ENCODE data around the gene TMEM247. TPM values are rescaled to one million over a fixed set of nuclear protein-coding genes. Genes with fewer than 3 reads are reported as not detected.
A peak's percentile ranks its signal among the peaks of the same experiment; 100 is the strongest.
"Not testable (repeated sequence)": the region's sequence is repeated elsewhere in the genome, so short reads cannot be mapped to it uniquely, and the experiment has no call there.

TMEM247 gene
- total RNA-seq, 1 donor from 2014 or later = not detected

DNA sequence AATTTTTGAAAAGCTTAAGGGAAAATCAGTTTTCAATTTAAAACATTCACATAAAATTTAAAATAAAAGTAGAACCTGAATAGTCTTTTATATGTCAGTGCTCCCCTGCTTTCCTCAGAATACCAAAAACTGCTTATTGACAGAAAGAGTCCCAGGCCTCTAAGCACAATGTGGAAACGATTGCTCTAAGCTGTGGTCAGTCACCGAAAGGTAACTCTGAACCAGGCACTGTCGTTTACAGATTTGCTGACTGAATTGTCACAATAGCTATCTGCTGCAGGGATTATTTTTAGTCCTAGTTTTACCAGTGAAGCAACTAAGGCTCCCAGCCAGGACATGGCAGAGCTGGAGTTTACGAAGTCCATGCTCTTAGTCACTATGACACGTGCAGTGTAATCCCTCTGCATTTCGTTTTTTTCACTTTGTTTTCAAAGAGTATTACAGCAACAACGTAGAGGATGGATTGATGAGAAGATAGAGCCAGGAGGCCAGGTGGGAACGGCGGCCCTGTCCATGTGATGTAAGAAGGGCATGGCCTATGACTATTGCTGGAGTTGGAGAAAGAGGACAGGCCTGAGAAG, 28.1 kb upstream of the TMEM247 start:
- intact Hi-C loops (cut with DNase I) = no loop called here
- no peak for ATAC-seq
- DNase-seq (ENCODE audit: low spot score) = no peak

DNA sequence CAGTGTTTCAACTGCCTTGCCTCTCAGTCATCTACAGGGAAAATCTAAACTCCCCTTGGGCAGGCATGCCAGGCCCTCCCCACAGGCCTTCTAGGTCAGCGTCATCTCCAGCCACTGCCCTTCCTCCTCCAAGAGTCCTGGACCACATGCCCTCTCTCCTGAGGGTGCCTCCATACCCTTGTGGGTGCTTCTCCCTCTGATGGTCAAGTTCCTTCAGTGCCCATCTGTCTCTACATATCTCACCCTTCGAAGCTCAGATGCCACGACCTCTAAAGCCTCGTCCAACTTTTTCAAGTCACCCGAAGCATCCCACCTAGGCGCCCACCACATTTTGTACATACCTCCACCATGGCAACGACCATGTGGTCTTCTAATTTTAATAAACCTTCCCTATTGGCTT, 22.6 kb upstream of the TMEM247 start:
- intact Hi-C loops (cut with DNase I) = no loop called here
- DNase-seq (ENCODE audit: low spot score) = no peak
- ATAC-seq = no peak

DNA sequence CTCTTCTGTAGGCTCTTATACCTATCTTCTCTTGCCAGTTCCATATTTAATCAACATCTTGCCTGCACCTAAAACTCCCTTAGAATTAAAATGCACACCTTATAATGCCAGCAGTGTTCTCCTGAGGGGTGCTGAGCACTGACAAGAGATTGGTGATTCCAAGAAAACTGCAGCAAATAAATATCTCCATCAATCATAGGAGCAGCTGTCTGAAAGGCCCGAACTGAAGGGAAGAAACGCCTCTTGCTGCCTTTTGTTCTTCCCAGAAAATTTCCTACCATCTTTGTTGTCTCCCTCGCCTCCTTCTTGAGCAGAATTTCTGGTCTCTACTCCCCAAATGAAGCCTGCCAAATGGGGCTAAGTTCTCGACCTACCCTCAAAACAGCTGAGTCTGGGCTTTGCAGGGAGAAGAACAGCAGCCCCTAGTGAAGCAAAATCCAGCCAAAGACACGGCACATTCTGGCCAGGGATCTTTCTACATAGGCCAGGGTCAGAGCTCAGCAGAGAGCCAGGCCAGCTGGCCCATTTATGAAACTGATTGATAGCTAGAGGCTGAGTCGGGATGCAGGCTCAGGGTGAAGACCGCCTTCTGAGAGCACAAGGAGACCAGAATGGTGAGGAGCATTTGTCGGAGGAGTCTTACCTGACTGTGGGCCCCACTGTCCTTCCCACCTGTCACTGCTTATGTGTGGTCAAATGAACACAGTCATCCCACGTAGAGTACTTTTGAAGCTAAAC, 20.4 kb upstream of the TMEM247 start:
- ATAC-seq (no peak), DNase-seq (ENCODE audit: low spot score) (no peak)
- intact Hi-C loops (cut with DNase I) = no loop called here

DNA sequence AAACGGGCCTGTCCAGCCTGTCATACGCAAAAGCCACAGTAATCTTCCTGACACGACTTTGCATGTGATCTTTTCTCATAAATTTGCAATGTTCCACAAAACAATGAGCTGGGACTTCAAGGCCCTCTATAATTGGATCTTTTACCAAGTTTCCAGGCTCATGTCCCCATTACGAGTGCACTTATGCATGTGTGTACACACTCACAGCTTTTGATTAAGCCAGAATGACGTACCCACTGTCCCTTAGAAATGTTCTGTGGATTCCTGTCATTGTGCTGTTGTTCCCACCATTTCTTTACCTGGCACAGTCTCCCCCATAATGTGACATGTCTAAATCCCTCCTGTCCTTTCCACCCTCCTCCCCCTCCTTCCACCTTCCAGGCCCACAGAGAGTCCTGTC, 19.7 kb upstream of the TMEM247 start:
- ATAC-seq (no peak), DNase-seq (ENCODE audit: low spot score) (no peak)
- intact Hi-C loops (cut with DNase I) = no loop called here

DNA sequence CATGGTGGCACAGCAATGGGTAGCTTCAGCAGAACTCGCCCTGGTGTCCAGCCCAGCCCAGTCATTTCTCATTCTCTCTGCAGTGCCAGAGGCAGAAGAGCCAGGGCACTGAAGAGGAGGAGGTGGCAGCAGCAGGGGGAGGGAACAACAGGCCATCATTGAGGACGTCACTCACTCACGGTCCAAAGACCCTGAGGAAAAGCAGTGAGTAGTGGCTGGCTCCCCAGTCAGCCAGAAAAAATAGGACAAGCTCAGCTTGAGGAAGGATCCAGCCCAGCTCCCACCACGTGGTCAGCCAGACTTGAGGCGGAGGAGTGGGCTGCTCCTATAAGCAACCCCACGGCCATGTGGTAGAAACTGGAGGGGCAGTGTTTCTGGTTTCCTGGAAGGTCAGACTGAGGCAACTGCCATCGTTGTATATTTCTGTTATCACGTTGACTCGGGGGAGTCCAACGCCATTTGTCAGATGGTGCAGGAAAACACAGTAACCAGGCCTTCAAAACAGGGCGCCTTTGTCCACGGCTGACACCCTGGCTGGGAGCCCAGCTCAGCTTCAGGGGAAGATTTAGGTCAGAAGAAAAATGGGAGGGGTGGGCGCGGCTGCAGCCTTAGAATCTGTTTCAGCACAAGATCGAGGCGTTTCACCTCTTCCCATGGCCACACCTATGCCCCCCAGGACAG, 19.0 kb upstream of the TMEM247 start:
- peak; percentile 81 for ATAC-seq
- peak; percentile 88 for DNase-seq (ENCODE audit: low spot score)
- intact Hi-C loops (cut with DNase I) = no loop called here

DNA sequence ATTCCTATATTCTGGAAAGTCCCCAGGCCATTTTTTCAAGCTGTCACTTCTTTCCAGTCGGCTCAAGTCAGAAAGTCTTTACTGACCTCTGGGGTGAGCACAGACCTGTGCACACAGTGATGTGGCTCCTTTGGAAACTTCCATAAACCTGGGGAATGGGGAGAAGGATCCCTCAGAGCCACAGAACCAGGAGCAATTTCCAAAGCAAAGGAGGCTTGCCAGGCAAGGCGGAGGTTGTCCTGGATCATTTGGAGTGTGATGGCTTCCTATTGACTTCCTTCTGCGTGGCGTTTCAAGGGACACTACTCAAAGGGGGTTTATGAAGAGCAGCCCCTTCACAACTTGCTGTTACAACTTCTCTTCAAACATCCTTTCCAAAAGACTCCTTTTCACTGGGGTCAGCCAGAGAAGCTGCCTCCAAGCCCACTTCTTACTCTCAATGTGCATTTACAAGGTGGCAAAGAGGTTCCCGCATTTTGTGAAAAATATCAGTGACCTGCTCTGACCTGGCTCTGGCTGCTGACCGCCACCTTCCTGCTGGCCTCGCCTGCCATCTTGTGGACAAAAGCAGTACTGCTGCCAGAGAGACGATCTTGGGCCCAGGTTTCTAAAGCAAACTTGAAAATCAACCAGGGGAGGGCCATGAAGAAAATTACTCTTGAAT, 18.2 kb upstream of the TMEM247 start:
- ATAC-seq = peak; percentile 69
- intact Hi-C loops (cut with DNase I) = no loop called here

DNA sequence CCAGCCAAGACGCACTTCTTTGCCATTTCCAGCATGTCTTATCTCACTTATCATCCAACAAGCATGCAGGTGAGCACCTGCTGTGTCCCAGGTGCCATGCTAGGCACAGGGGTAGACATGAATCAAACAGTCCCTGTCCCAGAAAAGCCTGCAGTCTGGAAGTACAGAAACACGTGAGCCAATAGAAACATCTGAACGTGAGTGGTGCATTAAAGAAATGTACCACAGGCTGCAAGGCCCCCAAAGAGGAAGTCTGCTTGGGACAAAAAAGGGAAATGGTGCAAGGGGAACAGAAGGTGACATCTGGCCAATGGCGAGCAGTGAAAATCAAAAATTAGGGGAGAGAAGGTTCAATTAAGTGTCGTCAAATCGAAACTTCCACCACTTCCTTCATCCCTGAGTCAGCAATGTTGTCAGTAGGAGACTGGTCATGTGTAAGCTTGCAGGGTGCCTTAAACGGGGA, 17.6 kb upstream of the TMEM247 start:
- ATAC-seq (peak; percentile 5), DNase-seq (ENCODE audit: low spot score) (no peak)
- intact Hi-C loops (cut with DNase I) = no loop called here

More for the DNA sequence above, 18.2 kb upstream of the TMEM247 start:
- DNase-seq (ENCODE audit: low spot score) = peak; percentile 92

DNA sequence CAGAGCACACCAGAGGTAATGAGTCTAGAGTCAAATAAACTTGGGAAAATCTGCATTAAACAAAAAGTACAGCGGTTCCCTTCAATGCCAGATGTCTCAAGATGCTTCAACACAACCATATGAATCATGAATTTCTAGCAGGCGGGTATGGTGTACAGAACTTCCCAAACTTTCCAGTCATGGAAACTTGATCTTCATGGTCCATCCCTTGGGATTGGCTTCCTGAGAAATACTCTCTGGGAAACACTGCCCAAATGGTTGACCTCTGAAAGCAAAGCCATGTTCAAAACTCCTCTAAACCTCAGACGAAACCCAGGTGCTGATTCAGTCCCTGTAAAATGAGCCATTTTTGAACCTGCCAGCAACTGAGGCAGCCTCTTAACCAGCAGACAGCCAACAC, 16.4 kb upstream of the TMEM247 start:
- intact Hi-C loops (cut with DNase I) = no loop called here

DNA sequence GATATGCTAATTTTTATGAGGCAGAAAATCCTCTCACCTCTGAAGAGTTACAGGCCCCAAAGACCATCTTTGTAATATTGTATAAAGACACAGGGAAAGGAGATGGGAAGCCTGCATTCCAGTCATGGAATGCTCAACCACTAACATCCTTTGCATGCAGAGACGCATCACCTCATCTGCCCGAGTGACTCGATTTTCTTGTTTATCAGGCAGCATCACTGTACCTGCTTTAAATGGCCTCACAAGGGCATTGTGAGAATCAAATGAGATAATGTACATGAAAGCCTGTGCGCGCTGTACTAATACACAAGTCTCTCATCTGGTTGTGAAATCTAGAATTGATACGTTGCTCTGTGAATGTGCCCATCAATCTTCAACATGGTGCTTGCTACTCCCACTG, 10.2 kb upstream of the TMEM247 start:
- intact Hi-C loops (cut with DNase I) = no loop called here
- DNase-seq (ENCODE audit: low spot score) (no peak), ATAC-seq (no peak)

More for the DNA sequence above, 16.4 kb upstream of the TMEM247 start:
- ATAC-seq = no peak
- no peak for DNase-seq (ENCODE audit: low spot score)

DNA sequence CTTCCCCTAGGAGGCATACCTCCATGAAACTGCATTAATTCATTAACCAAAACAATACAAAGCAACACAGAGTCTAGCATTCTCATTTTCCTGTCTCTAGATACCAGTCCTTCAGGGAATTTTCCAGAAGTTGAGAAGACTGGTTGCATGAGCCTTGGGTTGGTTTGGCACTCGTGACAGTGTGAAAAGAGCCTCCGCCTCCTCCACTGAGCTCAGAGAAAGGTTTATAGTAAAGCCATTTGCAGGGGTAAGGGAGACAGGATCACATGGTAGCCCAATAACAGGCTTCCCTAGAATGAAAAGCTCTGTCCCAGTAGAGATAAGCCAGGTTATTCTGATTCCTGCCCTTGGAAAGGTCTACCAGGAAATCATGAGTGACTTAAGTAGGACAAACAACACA, 9.7 kb upstream of the TMEM247 start:
- ATAC-seq (no peak), DNase-seq (ENCODE audit: low spot score) (no peak)
- intact Hi-C loops (cut with DNase I) = no loop called here

DNA sequence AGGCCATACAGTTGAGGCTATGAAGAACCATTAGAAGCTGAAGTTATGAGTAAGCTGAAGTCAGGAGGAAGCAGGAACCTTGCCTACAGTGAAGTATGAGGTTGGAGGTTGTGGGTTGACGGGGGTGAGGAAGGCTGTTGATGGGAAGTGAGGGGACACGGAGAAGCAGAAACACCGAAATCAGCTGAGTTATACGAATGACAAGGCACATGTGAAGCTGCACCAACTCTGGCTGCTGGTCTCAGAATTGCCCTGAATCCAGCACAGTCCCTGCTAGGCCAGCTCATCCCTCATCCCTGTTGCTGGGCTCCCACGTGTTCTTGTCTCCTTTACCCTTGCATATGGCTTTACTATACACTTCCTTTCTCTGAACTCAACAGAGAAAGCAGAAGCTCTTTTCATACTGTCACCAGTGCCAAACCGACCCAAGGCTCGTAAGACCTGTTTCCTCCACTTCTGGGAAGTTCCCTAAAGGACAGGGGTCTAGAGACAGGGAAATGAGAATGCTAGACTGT, 9.2 kb upstream of the TMEM247 start:
- DNase-seq (ENCODE audit: low spot score) = no peak
- intact Hi-C loops (cut with DNase I) = no loop called here
- peak; percentile 72 for ATAC-seq

DNA sequence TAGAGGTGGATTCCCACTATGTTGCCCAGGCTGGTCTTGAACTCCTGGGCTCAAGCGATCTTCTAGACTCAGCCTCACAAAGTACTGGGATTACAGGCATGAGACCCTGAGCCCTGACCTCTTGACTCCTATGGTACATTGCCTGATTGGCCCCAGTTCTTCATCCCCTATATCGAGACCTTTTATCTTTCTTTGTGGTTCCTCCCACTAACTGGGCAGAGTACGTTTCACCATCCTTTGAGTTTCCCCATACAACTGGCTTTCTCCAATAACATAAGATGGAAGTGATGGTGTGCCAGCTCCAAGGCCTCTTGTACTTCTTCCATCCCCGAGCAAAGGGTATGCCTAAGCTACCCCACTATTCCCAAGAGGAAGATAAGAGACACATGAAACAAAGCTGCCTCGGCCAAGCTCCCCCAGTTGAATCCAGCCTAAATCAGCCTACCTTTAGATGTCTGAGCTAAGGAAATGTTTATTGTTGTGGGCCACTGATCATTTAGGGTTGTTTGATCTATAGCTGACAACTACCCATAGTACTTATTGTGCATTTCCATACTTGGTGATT, 8.3 kb upstream of the TMEM247 start:
- ATAC-seq = no peak
- intact Hi-C loops (cut with DNase I) = no loop called here
- no peak for DNase-seq (ENCODE audit: low spot score)

DNA sequence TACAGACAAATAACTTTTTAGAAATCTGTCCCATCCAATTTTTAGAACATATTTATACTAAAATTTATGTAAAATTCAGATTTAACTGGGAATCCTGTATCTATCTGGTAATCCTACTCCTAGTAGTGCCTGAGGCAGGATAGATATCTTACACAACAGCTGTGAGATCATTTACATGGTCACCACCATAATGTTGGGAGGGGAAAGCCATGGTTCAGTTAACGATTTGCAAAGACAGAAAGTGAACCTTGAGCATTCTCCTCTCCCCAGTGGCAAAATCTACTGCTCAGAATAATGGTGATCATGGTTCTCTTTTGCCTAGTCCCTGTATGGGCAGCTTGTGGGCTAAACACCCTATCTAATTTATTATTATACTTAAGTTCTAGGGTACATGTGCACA, 7.7 kb upstream of the TMEM247 start:
- intact Hi-C loops (cut with DNase I) = no loop called here
- ATAC-seq (no peak), DNase-seq (ENCODE audit: low spot score) (no peak)

DNA sequence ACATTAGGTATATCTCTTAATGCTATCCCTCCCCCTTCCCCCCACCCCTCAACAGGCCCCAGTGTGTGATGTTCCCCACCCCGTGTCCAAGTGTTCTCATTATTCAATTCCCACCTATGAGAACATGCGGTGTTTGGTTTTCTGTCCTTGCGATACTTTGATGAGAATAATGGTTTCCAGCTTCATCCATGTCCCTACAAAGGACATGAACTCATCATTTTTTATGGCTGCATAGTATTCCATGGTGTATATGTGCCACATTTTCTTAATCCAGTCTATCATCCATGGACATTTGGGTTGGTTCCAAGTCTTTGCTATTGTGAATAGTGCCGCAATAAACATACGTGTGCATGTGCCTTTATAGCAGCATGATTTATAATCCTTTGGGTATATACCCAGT, 7.2 kb upstream of the TMEM247 start:
- DNase-seq (ENCODE audit: low spot score); intact Hi-C loops (cut with DNase I); ATAC-seq: not testable (repeated sequence)

DNA sequence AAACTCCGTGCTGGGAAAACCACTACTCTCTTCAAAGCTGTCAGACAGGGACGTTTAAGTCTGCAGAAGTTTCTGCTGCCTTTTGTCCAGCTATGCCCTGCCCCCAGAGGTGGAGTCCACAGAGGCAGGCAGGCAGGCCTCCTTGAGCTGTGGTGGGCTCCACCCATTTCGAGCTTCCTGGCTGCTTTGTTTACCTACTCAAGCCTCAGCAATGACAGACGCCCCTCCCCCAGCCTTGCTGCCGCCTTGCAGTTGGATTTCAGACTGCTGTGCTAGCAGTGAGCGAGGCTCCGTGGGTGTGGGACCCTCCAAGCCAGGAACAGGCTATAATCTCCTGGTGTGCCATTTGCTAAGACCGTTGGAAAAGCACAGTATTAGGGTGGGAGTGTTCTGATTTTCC, 1.9 kb upstream of the TMEM247 start:
- intact Hi-C loops (cut with DNase I); DNase-seq (ENCODE audit: low spot score); ATAC-seq: not testable (repeated sequence)

DNA sequence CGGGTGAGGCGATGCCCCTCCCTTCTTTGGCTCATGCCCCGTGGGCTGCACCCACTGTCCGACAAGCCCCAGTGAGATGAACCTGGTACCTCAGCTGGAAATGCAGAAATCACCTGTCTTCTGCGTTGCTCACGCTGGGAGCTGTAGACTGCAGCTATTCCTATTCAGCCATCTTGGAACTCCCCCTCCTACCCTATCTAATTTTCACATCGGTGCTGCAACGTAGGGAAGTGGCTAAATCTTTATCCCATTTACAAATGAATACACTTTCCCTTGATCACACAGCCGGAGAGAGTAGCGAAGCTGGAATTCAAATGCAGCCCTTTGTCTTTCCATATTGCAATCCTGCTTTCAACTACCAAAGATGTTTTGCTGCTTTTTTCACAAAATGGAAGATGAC, 1.4 kb upstream of the TMEM247 start:
- no peak for DNase-seq (ENCODE audit: low spot score)
- intact Hi-C loops (cut with DNase I) = no loop called here

DNA sequence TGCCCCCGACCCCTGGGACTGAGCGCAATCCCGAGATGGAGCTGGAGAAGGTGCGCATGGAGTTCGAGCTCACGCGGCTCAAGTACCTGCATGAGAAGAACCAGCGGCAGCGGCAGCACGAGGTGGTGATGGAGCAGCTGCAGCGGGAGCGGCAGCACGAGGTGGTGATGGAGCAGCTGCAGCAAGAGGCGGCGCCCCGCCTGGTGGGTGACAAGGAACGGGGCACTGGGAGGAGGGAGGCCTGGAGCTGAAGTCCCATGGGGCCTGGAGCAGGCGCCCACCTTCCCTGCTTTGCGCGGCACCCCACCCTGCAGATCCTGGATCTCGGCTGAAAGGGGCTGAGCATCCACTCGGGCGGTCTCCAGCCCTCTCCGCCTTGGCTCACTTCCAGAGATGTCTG, 1.2 kb downstream of the TMEM247 start:
- ATAC-seq (no peak), DNase-seq (ENCODE audit: low spot score) (no peak)
- intact Hi-C loops (cut with DNase I) = no loop called here

More for the DNA sequence above, 1.4 kb upstream of the TMEM247 start:
- ATAC-seq = no peak

DNA sequence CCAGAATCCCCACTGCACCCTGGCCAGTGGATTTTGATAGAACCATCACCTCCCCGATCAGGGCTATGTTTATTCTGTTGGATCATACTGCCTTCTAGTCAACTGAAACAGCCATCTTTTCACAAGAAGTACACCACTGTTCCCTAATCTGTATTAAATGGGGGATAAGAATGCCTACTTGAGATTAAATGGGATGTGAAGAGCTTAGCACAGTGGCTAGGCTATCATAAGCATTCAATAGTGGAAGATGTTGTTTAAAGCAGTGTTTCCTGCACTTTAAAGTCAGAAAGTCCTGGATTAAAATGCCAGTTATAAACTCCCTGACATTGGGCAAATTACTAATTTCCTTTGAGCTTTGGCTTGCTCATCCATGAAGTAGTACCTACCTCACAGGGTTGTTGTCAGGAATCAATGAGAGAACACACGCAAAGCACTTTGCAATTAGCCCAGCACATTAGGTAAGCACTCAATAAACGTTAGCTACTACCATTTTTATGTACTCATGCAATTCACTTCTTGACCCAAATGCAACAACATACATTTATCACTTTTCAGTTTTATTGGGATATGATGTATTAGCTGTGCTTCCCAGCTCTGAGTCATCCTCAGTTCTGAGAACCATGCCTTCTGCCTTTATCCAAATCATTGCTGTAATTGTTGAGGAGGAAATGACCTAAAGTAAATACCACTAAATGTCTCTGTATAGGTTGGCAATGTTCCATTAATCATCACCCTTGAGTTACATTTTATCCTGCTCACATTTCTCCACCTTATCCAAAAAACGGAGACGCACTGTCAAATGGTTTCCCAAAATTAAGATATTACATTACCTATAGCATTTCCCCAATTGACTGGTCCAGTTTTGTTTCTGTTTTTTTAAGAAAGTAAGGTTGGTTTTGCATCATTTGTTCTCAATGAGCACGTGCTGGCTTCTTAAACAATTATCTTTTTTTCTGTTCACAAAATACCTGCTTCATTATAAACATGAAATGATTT, 2.1 kb downstream of the TMEM247 start:
- intact Hi-C loops (cut with DNase I) = no loop called here
- ATAC-seq = no peak
- DNase-seq (ENCODE audit: low spot score) = no peak

Measured in sciatic nerve (tissue), 2 donors.